Cerebellar nuclear complex (tissue), 1 donor: Measurements from ENCODE around the gene JAKMIP1.

Experiments
- DNase-seq, 2 experiments: peaks; one replicate each; lab custom pipeline; 2025; lab: John Stamatoyannopoulos, UW

The JAKMIP1 gene

GRCh38 chr4:6180841-6181631, 19.3 kb downstream of the JAKMIP1 start:
- DNase-seq: no peak

- no peak for DNase-seq
These were observed 21.0 kb downstream of the JAKMIP1 start for GRCh38 chr4:6179362-6179761.

- no peak for DNase-seq
These were observed 21.6 kb downstream of the JAKMIP1 start for GRCh38 chr4:6178757-6179156.

GRCh38 chr4:6177587-6178197, 22.7 kb downstream of the JAKMIP1 start:
- DNase-seq: no peak

DNA sequence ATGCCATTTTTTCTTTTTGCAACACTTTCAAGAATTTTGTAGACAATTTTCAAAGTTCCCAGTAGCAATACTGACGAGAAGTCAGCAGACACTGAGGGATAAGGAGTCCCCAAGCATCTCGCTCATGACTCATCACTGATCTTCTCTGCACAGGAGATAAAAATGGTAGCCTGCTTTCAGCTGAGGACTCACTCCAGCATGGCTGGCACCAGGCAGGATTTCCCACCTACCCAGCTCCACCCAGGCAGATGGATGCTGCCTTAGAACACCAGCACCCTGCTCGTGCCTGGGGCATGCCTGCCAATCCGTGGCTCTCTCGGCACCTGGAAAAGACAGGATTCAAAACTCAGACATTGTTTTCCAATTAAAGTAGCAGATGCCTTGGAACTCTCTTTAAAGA, 24.9 kb downstream of the JAKMIP1 start:
- no peak for DNase-seq

DNA sequence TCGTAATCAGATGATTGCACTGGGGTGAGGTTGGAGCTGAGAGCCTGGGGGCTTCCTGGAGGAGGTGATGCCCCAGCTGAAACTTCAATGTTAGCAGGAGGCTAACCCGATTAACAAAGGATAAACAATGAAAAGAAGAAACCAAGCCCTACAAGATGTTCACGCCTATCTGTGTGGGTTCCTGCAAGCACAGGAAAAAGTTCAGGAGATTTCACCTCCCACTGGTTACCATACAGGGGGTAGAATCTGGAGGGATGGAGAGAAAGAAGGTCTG, 27.5 kb downstream of the JAKMIP1 start:
- DNase-seq: no peak

- no peak for DNase-seq
These were observed 28.0 kb downstream of the JAKMIP1 start for GRCh38 chr4:6172093-6172926.

DNA sequence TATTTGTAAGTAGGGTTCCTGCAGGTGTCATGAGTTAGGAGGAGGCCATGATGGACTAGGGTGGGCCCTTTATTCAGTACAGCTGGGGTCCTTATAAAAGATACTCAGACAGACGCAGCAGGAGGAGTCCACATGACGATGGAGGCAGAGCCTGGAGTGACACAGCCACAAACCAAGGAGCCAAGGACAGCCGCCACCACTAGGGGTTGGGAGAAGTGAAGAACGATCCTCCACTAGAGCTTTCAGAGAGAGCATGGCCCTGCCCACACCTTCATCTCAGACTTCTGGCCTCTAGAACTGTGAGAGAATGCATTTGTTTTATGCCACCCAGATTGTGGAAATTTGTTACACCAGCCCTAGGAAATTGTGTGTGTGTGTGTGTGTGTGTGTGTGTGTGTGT, 31.1 kb downstream of the JAKMIP1 start:
- no peak for DNase-seq

GRCh38 chr4:6165766-6166165, 34.6 kb downstream of the JAKMIP1 start:
- no peak for DNase-seq

DNA sequence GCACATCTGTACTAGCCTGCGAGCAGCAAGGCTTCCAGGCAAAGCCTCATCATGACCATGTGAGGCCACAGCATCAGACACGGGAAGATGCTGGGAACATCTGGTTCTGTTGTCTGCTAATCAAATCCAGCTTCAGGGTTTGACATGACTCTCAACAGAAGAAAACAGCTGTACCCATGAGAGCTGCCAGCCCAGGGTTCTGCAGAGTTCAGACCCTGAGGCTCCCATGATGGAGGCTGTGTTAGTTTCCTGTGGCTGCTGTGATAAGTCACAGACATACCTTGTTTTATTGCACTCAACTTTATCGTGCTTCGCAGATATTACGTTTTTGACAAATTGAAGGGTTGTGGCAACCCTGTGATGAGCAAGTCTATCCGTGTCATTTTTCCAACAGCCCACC, 37.5 kb downstream of the JAKMIP1 start:
- DNase-seq: no peak

- no peak for DNase-seq
These were observed 38.4 kb downstream of the JAKMIP1 start for GRCh38 chr4:6161921-6162464.

DNA sequence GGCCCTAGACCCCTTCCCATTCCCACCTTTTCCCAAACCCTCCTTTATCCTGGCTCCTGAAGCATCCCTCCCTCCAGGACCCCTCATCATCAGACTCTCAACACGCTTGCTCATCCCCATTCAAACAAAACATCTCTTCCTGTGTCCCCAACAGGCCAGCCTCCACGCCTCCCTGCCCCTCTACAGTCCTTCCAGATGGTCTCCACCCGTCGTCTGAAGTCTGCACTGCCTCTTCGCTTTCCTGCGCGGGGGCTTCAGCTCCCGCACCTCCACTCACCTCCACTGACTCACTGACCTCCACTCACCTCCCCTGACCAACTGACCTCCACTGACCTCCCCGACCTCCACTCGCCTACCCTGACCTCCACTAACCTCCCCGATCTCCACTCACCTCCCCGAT, 39.8 kb downstream of the JAKMIP1 start:
- DNase-seq: no peak

DNA sequence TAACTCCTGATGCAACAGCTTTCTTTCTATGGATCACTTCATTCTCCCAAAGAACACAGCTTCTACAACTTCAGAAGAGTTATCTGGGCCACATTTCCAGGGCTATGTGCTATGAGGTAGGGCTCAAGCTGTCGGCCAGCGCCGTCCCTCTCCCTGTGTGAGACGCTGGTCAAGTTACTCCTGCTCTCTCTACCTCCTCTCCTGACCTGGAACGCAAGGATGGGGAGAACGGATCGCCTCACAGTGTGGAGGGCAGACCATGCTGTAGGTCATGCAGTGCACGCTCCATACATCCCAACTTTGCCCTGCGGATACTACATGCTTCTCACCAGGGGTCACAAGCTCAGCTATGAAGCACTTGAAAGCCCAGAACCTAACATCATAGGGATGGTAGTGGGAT, 42.4 kb downstream of the JAKMIP1 start:
- no peak for DNase-seq

DNA sequence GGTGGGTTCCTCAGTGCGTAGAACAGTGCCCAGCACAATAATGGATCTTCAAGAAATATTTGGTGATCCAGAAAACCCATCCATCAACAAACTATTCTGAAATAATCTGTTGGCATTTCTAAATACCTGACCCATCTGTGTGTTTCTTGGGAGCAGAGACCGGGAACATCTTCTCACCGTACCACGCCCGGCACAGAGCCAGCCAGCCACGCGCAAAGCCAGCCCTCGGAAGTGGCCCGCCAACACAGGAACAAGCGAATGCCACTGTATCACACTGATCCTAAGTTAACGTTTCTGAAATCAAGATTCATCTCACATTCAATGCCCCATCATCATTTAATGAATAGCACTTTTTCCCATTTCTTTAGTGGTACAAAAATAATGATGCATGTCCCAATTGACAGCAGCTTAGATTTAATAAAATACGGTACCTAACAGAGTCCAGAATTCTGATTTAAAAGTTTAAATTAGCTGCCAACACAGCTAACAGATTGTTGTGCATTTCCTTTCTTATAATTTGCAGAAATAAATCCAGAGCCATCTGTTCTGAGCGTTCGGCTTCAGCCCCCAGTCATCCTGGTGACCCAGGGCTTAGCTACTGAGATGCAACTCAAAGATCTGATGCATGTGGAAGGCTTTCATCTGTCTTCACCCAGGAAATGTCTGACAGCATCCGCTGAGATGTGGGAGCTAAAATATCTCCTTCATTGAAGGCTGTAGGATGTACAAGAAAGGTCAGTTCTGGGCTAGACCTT, 44.2 kb downstream of the JAKMIP1 start:
- DNase-seq: no peak

- no peak for DNase-seq
These were observed 45.5 kb downstream of the JAKMIP1 start for GRCh38 chr4:6154875-6155274.

DNA sequence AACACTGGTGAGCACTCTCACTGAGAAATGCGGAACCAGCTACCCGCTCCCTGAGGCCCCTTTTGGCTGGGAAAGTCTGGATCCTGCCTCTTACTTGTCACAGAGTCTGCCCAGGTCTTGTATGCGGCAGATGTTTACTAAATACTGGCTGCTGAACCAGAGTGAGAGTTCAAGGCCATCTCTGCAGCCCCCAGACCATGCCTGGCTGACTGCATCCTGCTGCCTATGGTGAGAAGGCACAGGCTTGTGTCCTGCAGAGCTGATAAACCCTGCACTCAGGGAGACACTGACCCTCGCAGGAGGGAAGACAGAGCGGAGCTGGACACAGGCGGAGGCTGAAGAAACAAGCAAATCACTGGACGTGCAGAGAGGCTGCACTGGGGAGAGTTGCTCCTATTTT, 46.5 kb downstream of the JAKMIP1 start:
- DNase-seq: no peak

DNA sequence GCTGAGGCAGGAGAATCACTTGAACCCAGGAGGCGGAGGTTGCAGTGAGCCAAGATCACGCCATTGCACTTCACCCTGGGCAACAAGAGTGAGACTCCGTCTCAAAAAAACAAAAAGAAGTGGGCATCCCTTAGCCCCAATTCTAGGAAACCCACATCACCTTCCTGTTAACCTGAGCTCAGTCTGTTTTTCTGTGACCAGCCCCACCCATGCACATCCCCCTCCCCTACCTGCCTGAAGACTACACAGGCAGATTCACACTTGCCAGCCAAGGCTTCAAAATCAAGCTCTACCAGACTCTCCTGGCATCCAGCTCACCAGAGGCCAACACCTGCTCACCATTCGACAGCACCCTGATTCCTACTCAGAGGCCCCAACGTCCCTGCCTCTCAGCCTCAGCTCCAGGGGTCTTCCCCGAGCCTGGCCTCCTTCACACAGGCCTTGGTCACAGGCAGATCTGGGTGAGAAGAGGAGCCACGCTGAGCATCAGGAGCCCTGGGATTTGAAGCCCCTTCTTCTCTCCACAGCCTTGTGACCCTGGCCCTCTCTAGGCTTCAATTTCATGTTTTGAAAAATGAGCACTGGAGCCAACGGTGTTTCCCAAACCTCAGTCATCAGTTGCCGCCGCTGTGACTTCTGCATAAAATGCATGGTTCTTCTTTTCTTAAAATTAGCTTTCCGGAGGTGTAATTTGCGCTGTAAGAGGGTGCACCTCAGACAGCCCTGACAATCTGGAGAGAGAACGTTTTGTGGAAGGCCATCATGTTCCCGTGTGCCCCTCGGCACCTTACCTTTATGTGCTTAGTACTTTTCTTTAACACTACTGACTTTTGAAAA, 47.3 kb downstream of the JAKMIP1 start:
- no peak for DNase-seq

- DNase-seq: no peak
These were observed 50.2 kb downstream of the JAKMIP1 start for GRCh38 chr4:6150046-6150735.

- no peak for DNase-seq
These were observed 51.7 kb downstream of the JAKMIP1 start for GRCh38 chr4:6148506-6149205.

DNA sequence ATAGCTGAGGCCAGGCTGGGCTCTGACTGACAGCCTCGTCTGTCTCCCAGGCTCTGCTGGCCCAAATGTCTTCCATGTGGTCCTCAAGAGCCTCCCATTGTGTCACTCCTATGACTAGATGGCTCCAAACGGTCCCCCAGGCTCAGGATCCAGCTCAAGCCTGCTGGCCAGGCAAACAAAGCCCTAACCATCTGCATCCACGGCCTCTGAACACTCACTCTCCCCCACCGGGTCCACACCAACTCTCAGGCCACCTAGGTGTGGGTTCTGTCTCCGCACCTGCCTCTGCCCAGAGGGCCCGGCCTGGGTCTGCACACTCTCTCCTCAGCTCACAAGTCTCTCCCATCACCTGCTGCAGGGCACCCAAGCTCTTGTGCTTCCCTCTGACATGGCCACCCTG, 52.9 kb downstream of the JAKMIP1 start:
- no peak for DNase-seq
